Measurements from ENCODE around the gene ST14.

- TF ChIP-seq, protein P1, sequence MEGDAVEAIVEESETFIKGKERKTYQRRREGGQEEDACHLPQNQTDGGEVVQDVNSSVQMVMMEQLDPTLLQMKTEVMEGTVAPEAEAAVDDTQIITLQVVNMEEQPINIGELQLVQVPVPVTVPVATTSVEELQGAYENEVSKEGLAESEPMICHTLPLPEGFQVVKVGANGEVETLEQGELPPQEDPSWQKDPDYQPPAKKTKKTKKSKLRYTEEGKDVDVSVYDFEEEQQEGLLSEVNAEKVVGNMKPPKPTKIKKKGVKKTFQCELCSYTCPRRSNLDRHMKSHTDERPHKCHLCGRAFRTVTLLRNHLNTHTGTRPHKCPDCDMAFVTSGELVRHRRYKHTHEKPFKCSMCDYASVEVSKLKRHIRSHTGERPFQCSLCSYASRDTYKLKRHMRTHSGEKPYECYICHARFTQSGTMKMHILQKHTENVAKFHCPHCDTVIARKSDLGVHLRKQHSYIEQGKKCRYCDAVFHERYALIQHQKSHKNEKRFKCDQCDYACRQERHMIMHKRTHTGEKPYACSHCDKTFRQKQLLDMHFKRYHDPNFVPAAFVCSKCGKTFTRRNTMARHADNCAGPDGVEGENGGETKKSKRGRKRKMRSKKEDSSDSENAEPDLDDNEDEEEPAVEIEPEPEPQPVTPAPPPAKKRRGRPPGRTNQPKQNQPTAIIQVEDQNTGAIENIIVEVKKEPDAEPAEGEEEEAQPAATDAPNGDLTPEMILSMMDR (IDR thresholded peaks at IDR 0.05): no peak
- no peak for TF ChIP-seq POLR2AphosphoS5 (IDR thresholded peaks at IDR 0.05; ENCODE audit: insufficient read depth in 1 of 2, low read depth in 1 of 2)
Measured at GRCh38 chr11:130179396-130180306, 20.1 kb downstream of the ST14 start.

Data from vagina (tissue), 2 donors.